GM21723 (cell line): ENCODE results near the gene CD53.

Source experiments
- ATAC-seq: cut with Tn5 transposase; IDR thresholded peaks from one replicate; pipeline ENCODE4 v1.9.1; 2021; ENCODE audit warnings: mild to moderate bottlenecking, moderate library complexity; ENCODE audit not compliant: unreplicated experiment

CD53 gene

GRCh38 chr1:110875216-110875731 lies 2.3 kb downstream of the CD53 start:
- ATAC-seq, result peak; percentile 44

GRCh38 chr1:110876748-110877341 lies 3.9 kb downstream of the CD53 start:
- ATAC-seq, result no peak

- ATAC-seq, result no peak
These were observed 4.4 kb downstream of the CD53 start for GRCh38 chr1:110877364-110877763.

GRCh38 chr1:110877776-110878175 lies 4.8 kb downstream of the CD53 start:
- ATAC-seq, result no peak

- no peak for ATAC-seq
These were observed 5.6 kb downstream of the CD53 start for GRCh38 chr1:110878591-110878990.

- ATAC-seq, result no peak
These were observed 6.0 kb downstream of the CD53 start for GRCh38 chr1:110878993-110879392.

- peak; percentile 66 for ATAC-seq
These were observed 7.0 kb downstream of the CD53 start for GRCh38 chr1:110879758-110880606.

GRCh38 chr1:110880708-110881374 lies 7.9 kb downstream of the CD53 start:
- no peak for ATAC-seq

- ATAC-seq, result no peak
These were observed 15.1 kb downstream of the CD53 start for GRCh38 chr1:110888049-110888448.

- no peak for ATAC-seq
These were observed 15.7 kb downstream of the CD53 start for GRCh38 chr1:110888641-110889040.

- no peak for ATAC-seq
These were observed 17.7 kb downstream of the CD53 start for GRCh38 chr1:110890474-110891196.

GRCh38 chr1:110893908-110894490 lies 21.1 kb downstream of the CD53 start:
- no peak for ATAC-seq

- ATAC-seq, result no peak
These were observed 23.1 kb downstream of the CD53 start for GRCh38 chr1:110896090-110896489.

- no peak for ATAC-seq
These were observed 24.7 kb downstream of the CD53 start for GRCh38 chr1:110897681-110898080.

- ATAC-seq, result no peak
These were observed 25.9 kb downstream of the CD53 start for GRCh38 chr1:110898734-110899457.

- no peak for ATAC-seq
These were observed 26.5 kb downstream of the CD53 start for GRCh38 chr1:110899458-110899843.

GRCh38 chr1:110902820-110903463 lies 30.0 kb downstream of the CD53 start:
- ATAC-seq, result no peak

GRCh38 chr1:110903853-110904500 lies 31.0 kb downstream of the CD53 start:
- ATAC-seq, result no peak

GRCh38 chr1:110912784-110913183 lies 39.8 kb downstream of the CD53 start:
- ATAC-seq, result no peak
